Measurements from ENCODE around the gene ARHGEF26.
"Not testable (repeated sequence)": the region's sequence is repeated elsewhere in the genome, so short reads cannot be mapped to it uniquely, and the experiment has no call there.

ARHGEF26 gene, protein sequence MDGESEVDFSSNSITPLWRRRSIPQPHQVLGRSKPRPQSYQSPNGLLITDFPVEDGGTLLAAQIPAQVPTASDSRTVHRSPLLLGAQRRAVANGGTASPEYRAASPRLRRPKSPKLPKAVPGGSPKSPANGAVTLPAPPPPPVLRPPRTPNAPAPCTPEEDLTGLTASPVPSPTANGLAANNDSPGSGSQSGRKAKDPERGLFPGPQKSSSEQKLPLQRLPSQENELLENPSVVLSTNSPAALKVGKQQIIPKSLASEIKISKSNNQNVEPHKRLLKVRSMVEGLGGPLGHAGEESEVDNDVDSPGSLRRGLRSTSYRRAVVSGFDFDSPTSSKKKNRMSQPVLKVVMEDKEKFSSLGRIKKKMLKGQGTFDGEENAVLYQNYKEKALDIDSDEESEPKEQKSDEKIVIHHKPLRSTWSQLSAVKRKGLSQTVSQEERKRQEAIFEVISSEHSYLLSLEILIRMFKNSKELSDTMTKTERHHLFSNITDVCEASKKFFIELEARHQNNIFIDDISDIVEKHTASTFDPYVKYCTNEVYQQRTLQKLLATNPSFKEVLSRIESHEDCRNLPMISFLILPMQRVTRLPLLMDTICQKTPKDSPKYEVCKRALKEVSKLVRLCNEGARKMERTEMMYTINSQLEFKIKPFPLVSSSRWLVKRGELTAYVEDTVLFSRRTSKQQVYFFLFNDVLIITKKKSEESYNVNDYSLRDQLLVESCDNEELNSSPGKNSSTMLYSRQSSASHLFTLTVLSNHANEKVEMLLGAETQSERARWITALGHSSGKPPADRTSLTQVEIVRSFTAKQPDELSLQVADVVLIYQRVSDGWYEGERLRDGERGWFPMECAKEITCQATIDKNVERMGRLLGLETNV

DNA sequence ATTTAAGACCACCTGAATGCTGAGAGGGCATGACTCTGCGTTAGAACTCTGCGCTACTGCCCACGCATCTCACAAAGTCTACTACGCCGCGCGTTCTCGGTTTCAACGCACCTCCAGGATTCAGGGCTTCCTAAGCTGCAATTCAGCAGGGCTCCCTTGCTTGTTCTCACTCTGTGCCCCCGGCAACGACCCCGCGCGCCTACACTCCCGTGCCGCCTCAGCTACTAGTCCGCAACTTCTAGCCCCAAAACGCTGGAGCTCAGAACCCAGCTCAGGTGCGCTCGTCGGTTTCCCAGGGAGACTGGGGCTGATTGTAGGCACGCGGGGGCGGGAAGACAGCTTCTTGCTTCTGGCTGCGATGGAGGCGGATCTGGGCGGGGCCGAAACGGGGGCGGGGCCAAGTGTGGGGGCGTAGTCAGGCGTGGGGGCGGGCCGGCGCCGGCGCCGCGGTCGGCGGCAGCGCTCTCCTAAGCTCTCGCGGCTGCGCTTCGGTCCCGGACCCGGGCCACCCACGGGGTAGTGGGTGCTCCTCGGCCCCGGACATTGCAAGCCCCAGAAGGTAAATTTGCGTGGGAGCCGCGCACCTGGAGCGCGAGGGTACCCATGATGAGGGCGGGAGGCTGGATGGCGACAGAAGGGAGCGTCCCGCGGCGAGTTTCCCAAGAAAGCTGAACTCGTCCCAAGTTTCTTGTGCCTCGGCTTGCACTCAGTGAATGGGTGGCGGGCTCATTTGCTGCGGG is at the start of gene ARHGEF26:
TSS of gene ARHGEF26 (plus strand) at position 430 of the 740 bp plus-strand sequence. CDS start 603 bp downstream, outside the sequence.
- DNase-seq (ENCODE audit: low read depth in 2 of 2): peak; percentile 44 to 61

DNA sequence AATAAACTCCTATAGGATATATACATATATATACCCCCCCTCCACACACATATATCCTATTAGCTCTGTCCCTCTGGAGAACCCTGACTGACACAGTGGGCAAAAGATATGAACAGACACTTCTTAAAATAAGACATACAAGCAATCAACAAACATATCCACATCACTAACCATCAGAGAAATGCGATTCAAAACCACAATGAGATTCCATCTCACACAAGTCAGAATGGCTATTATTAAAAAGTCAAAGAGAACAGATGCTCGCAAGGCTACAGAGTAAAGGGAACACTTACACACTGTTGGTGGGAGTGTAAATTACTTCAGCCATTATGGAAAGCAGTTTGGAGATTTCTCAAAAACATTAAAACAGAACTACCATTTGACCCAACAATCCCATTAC is 46.2 kb upstream of the ARHGEF26 start:
- DNase-seq (ENCODE audit: low read depth in 2 of 2): no peak

DNA sequence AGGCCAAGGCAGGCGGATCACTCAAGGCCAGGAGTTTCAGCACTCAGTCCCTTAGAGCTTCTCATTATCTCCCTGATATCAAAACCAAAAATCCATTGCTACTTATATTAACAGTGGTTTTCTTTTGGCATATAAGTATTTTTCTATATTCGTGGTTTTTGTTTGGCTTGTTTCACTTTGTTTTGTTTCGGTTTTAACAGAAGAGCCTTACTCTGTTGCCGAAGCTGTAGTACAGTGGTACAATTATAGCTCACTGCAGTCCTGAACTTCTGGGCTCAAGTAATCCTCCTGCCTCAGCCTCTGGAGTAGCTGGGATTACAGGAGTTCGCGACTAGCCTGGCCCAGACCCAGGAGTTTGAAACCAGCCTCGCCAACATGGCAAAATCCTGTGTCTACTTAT is 42.5 kb upstream of the ARHGEF26 start:
- no peak for DNase-seq (ENCODE audit: low read depth in 2 of 2)

DNA sequence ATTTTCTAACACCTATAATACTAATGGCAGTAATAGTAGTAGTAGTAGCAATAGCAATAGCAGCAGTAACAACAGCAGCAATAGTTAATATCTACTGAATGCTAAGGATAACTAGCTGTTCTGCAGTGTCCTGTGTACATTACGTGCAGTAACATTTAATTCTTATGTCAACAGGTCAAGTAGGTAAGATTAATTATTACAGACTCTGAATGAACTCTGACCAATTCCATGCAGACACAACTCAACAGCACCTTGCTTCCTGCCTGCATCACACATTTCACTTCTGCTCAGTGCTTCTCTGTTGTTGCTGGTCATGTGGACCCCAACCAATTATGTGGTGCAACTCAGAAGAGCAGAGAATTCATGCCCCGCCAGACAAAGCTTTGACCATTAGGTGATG is 39.9 kb upstream of the ARHGEF26 start:
- DNase-seq (ENCODE audit: low read depth in 2 of 2): no peak

DNA sequence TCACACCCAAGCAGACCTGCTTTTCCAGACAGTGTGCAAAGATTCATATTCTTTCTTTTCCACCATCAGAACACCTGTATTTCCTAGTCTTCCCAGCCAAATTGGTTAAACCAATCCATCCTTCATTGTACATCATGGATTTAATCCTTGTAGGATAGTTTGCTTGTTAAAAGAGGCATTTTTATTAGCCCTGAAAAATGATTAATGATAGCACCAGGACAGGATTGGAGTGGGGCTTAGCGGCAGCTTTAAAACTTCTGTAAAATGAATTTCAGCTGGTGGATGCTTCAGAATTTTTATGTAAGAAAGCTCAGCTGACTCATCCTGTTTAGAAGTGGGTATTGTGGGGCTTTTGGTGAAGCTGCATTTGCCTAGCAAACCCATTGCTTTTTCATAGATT is 36.1 kb upstream of the ARHGEF26 start:
- DNase-seq (ENCODE audit: low read depth in 2 of 2): no peak

DNA sequence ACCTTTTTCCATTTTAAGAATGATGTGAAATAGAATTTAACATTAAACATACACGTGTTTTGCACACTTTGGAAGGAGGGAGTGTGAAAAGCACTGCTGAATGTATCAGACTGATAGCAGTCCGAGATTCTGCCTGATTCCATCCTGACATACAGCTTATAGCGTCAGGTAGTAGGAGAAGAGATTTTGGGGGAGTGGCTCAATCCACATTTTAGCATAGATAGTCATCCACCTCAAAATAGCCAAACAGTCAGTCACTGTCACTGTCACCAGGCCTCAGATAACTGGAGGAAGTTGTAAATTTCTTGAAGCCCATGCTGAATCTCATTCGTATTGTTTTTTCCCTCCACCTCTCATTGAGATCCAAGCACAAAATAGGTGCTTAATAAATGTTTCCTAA is 35.4 kb upstream of the ARHGEF26 start:
- no peak for DNase-seq (ENCODE audit: low read depth in 2 of 2)

DNA sequence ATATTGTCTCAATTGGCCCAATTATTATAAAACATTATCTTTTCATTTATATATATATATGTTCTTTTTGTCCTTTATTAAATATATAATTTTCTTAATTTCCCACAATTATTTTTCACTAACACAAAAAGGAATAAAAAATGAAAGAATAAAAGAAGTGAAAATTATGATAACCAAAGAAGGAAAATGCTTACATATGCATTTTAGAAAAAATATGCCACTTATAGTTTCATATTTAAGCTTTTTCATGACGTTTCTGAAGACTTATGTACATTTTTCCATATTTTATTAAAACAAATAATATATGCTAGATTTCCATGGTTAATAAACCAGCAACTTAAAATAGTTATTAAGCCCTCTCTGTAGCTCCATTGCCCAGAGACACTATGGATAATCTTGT is 34.9 kb upstream of the ARHGEF26 start:
- DNase-seq (ENCODE audit: low read depth in 2 of 2): no peak

DNA sequence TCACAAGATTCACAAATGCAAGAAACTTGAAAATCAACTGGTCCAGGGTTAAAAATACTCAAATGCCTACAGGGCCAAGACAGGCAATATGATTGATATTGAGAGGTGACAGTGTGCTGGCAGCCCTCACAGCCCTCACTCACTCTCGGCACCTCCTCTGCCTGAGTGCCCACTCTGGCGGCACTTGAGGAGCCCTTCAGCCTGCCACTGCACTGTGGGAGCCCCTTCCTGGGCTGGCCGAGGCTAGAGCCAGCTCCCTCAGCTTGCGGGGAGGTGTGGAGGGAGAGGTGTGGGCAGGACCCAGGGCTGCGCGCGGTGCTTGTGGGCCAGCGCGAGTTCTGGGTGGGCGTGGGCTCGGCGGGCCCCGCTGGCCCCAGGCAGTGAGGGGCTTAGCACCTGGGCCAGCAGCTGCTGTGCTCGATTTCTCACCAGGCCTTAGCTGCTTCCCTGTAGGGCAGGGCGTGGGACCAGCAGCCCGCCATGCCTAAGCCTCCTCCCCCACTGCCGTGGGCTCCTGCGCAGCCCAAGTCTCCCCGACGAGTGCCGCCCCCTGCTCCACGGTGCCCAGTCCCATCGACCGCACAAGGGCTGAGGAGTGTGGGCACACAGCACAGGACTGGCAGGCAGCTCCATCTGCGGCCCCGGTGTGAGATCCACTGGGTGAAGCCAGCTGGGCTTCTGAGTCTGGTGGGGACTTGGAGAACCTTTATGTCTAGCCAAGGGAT is 33.3 kb upstream of the ARHGEF26 start:
- not testable (repeated sequence) for DNase-seq (ENCODE audit: low read depth in 2 of 2)

DNA sequence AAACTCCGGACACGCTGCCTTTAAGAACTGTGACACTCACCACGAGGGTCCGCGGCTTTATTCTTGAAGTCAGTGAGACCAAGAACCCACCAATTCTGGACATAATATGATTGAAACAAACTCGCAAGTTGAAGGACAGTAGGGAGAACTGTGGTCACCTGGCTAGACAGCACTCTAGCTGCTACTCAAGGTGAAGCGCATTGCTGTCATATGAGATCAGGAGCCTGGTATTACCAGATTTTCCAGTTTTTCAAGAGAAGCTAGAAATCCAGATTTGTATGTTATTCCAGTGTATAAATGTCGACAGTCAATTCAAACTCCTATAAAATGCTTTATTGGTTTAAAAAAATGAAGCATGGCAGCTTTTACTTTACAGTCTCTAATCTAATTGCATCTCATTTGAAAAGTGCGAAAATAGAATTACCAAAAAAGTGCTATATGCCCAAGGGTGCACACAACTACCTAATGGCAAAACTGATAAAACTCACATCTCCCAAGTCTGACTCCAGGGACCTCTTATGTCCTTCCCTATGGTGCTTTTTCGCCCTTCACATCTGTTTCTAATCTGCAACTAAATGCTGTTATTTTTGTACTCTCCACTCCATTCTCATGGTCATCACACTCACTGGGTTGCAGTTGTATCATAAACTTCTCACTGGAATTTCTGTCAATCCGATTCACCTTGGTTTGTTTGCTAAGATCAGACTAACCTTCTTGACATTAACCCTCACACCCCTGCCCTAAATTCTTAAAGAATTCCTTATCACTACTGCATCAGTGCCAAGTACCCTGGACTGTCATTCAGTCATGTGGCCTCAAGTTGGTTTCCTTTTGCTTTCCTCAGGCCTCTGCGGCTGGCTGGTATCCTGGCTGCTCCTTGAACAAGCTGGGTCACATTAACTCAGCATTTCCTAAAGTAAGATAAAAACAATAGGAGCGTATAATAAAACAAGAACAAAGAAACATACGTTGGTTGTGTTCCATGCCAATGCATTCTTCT is 31.5 kb upstream of the ARHGEF26 start:
- no peak for DNase-seq (ENCODE audit: low read depth in 2 of 2)

DNA sequence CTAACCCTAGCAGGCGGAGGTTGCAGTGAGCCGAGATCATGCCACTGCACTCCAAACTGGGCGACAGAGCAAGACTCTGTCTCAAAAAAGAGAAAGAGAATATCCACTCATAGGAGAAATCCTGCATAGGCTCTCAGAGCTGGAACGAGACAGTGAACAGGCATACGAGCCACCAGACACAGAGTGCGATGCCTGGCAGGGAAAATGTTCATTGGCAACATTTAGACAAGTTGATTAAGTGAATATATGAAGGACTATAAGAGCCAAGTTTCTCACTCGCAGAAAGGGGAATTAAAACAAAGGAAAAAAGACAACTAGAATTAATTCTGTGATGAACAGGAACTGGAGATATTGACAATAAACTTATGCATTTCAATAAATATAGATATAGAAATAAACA is 27.1 kb upstream of the ARHGEF26 start:
- no peak for DNase-seq (ENCODE audit: low read depth in 2 of 2)

DNA sequence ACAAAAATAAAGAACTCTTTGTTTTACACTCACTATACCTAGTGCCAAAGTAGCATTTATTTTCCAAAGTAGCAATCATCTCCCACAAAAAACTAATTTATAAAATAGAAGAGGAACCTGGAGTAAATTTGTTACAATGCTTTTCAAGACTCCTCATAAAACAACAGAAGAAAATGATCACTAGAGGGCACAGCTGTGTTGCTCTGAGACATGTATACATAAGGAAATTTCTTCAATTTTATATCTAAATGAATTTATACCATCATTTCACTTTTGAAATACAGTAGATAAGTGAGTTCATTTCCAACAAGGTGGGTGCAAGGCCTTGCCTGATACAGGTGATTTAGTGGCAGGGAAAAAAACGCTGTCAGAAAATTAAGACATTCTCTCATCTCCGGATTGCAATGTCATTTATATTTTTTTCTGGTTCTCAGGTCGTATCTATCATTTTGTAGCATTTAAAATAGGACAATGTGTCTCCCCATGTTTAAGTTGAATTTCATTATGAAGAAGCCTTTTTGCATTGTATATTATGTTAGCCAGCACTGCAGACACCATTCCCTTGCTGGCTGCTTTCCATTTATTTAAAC is 25.3 kb upstream of the ARHGEF26 start:
- DNase-seq (ENCODE audit: low read depth in 2 of 2): no peak

DNA sequence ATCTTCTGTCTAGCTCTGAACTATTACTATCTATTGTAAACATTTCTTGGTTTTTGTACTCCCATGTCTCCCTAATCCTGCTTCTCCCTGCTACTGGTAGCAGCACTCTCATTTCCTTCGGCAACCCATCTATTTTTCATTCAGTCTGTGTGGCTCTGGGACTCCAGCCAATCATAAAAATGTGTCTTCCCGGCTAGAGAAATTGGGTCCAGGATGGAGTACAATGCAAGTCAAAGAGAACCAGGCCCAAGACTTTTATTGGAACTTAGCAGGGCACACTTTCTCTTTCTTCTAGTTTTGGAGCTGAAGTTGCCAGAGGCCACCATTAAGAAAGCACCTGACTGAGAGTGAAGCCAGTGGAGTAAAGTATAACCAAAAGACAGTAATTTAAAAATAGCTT is 22.8 kb upstream of the ARHGEF26 start:
- no peak for DNase-seq (ENCODE audit: low read depth in 2 of 2)

DNA sequence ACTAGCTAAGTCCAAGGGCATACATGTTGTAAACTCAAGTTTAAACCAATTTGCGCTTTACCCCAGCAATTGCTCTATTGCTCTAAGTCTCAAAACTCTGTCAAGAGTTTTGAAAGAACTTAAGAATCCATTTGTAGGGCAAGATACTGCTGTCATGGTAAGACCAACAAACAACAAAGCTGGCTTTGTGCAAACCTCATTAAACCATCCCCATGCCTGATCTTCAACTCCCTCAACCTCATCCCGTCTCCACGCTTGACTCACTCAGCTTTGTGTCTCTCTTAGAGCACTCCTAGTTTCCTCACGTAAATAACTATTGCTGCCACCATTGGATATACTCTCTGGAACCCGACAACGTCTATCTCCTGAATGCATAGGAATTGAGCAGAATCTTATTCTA is 20.6 kb upstream of the ARHGEF26 start:
- DNase-seq (ENCODE audit: low read depth in 2 of 2): no peak

DNA sequence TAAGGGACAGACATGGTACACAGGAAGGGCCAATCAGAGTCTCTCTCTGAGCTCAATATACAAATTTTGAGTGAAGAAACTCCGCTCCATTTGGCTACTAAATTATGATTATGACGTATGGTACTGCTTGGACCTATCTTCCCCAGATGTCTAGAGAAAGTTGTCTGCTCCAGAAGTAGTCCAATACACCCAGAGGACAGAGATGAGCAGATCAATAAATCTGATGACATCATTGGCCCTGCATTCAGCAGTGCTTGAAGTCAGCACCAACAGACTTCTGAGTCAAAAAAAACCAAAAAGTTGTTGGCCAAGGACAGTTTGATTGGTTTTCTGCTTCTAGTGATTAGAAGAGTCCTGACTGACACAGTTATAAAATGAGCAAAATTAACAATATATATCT is 19.9 kb upstream of the ARHGEF26 start:
- no peak for DNase-seq (ENCODE audit: low read depth in 2 of 2)

DNA sequence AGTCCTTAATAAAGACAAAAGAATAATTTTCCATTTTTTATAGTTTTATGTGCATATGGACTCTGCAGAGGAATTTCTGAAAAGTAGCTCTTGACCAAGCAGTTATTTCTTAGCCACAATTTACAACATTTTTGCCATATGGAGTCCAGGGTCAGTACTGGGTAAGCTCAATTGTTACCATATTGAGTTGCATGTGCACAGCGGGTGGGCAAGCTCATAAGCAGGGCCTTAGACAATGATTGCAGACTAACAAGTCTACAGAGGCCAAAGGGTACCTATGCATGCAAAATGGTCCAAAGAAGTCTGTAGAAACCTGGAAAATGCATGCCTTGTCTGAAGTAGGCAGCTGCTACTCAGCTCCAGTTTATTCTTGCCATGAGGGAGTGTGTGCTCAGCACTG is 19.0 kb upstream of the ARHGEF26 start:
- no peak for DNase-seq (ENCODE audit: low read depth in 2 of 2)

DNA sequence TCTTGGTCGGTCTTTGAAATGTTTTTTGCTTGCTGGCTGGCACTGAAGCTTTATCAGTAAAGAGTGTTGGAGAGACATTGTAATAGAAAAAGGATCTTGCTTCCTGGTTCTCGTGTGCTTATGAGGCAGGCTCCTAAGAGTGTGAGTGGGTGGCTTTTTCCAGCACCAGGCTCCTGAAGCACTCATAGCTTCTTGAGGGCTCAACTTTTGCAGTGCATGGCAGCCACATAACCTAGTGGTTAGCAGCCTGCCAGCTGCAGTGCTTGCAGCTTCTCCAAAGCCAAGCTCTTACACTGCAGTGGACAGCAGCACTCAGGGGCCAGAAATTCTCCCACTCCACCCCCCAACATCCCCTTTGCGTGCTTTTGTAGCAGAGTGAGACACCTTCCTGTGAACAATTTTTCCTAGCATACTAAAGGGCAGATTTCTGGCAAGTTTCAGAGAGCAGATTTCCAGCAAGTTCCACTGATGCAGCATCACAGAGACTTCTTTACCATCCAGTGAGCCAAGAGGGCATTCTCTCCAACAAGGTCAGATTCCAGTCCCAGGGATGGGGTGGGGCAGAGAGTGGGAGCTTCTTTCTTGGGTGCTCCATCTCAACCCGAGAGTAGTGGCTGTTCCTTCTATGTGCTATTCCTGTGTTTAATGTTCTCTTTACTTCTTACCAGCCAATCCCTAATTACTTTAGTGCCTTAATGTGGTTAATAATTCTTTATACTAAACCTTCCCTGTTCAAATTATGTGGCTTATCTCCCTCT is 15.8 kb upstream of the ARHGEF26 start:
- DNase-seq (ENCODE audit: low read depth in 2 of 2): no peak

DNA sequence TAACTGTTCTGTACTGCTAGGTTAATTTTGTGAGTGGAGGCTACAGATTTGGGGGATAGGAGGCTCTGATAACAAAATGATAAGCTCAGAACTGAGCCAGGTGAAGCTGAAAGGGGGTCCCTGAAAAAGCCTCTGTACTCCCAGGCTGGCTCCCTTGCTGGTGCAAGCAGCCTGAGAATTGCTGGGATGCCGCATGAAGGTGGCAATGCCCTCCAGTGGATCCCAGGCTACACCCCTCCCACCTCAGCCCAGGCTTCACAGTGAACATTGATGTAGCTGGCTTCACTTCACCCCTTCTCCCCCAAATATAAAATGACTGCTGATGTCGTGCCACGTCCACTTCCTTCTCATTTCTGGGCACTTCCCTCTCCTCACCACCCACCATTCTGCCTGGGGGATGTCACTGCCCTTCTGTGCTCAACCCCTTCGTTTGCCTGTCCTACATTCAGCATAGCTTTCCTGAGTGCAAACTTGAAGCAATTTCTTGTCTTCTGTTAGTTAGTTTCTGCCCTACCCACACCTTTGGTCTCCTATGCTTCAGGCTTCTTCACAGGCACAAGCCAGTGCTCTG is 9.7 kb upstream of the ARHGEF26 start:
- no peak for DNase-seq (ENCODE audit: low read depth in 2 of 2)

DNA sequence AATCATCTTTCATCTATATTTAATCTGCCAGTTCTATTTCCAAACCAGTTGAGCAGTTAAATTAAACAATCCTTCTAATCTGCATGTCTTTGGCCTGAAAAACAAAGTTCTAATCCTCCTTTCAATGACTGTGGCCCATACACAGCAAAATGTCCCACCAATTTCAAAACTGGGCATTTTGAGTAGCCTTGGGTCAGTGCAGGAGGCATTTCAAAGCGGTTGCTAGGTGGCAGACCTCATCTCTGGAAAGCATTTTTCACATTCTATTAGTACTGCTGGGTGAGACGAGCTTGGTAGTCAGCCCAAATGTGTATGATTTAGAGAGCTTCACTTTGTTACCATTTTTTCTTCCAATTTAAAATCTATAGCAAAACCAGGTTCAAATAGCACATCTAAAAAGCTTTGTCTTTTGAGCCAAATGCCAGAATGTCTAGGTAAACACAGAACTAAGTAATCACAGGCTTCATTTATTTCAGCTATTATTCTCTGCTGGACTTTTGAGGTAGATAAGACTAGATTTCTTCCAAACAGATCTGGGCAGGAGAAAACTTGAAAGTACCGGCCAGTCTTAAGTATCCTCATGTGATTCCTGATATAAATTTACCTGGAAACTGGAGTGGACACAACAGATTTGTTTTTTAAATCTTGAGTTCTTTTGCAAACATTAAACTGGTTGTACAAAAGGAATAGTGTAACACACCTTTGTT is 8.9 kb upstream of the ARHGEF26 start:
- no peak for DNase-seq (ENCODE audit: low read depth in 2 of 2)
